MCF 10A (cell line): ENCODE results near the gene INO80D. TPM values are rescaled to one million over a fixed set of nuclear protein-coding genes. Genes with fewer than 3 reads are reported as not detected.

Experiments used
- BruUV-seq: library from RNA; stranded (reverse); fragments of 400-500 nt; replicated peaks from 2 replicates; lab custom pipeline; 2021; lab: Mats Ljungman, UMichigan
- CTCF ChIA-PET: fragments of 300-600 bp; sonication (Branson Sonifier 250); formaldehyde crosslinking; extraction: SDS; loops from one replicate; lab custom pipeline; 2021; ENCODE audit warnings: antibody characterized with exemption, inconsistent platforms; lab: Yijun Ruan, JAX
- POLR2A ChIA-PET: fragments of 300-600, 350-650 bp; sonication (Branson Sonifier 250); formaldehyde crosslinking; extraction: SDS; loops from one replicate; lab custom pipeline; 2020; ENCODE audit warnings: antibody characterized with exemption, inconsistent platforms; lab: Yijun Ruan, JAX
- DNase-seq: peaks from one replicate; pipeline ENCODE4 v3.0.0-alpha.2; 2018; ENCODE audit not compliant: unreplicated experiment
- H3K27ac Mint-ChIP-seq: one replicate; pipeline ENCODE4 v1.8.0; 2022; ENCODE audit warnings: mild to moderate bottlenecking, low read depth, mixed read lengths; ENCODE audit not compliant: unreplicated experiment
- H3K27me3 Mint-ChIP-seq: one replicate; pipeline ENCODE4 v1.8.0; 2022; ENCODE audit warnings: mixed read lengths; ENCODE audit not compliant: insufficient read depth, unreplicated experiment
- H3K36me3 Mint-ChIP-seq: one replicate; pipeline ENCODE4 v1.8.0; 2022; ENCODE audit warnings: mild to moderate bottlenecking, moderate library complexity, mixed read lengths; ENCODE audit not compliant: insufficient read depth, unreplicated experiment
- H3K4me1 Mint-ChIP-seq: one replicate; pipeline ENCODE4 v1.8.0; 2022; ENCODE audit warnings: mixed read lengths; ENCODE audit not compliant: insufficient read depth, unreplicated experiment
- H3K4me3 Mint-ChIP-seq: one replicate; pipeline ENCODE4 v1.8.0; 2022; ENCODE audit warnings: mild to moderate bottlenecking, moderate library complexity, mixed read lengths; ENCODE audit not compliant: unreplicated experiment
- H3K9me3 Mint-ChIP-seq: one replicate; pipeline ENCODE4 v1.8.0; 2022; ENCODE audit warnings: mixed read lengths; ENCODE audit not compliant: unreplicated experiment
- intact Hi-C: fragments of 100-400 bp; cut with micrococcal nuclease; formaldehyde crosslinking; loops from 2 replicates; pipeline ENCODE4 v1.14.1; 2022
- total RNA-seq: library from RNA; stranded (reverse); gene quantifications from 2 replicates; pipeline ENCODE4 v1.2.3, GENCODE V29; 2022
- TF ChIP-seq, protein P1 (sequence below): fragments of 200-600 bp; IDR thresholded peaks from one replicate; pipeline ENCODE4 v1.8.0; 2022; ENCODE audit warnings: antibody characterized with exemption, mild to moderate bottlenecking; ENCODE audit not compliant: unreplicated experiment

Gene INO80D
- total RNA-seq, 1 experiment from 2014 or later, result 21.6 TPM

DNA sequence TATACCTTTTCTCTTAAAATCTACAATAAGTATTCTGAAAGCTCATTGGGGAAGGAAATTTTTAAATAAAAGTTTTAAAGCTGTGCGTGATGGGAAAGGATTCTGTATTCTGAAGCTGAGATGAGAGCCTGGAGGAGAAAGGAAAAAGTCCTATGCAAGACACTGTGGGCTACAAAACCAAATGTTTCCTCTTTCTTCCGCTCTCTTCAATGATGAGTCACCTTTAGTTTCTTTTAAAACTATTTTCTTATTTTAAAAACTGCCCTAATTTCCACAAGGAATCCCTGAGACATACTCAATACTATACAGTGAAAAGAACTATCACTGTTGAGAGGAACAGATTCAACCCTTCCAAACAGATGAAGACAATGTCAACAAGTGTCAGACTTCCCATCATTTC lies 87.4 kb downstream of the INO80D start:
- H3K9me3 Mint-ChIP-seq, result no peaks in the 10 kb centered on the region
- POLR2A ChIA-PET, result interaction anchor here (0.6 to 0.9 kb wide), 3 partner anchors 12 to 90 kb away, joined by 3 to 4 read pairs (median 4); no protein-coding TSS in a partner anchor
- no peak for DNase-seq
- CTCF ChIA-PET, result interaction anchor here (0.6 to 1.2 kb wide), 3 partner anchors 10 to 1362 kb away, joined by 3 to 8 read pairs (median 5); no protein-coding TSS in a partner anchor
- no peak overlapping the region for H3K4me3 Mint-ChIP-seq
- H3K27ac Mint-ChIP-seq, result no peak overlapping the region
- peaks cover 6% of the 10 kb centered on the region for H3K4me1 Mint-ChIP-seq
- TF ChIP-seq, protein P1, sequence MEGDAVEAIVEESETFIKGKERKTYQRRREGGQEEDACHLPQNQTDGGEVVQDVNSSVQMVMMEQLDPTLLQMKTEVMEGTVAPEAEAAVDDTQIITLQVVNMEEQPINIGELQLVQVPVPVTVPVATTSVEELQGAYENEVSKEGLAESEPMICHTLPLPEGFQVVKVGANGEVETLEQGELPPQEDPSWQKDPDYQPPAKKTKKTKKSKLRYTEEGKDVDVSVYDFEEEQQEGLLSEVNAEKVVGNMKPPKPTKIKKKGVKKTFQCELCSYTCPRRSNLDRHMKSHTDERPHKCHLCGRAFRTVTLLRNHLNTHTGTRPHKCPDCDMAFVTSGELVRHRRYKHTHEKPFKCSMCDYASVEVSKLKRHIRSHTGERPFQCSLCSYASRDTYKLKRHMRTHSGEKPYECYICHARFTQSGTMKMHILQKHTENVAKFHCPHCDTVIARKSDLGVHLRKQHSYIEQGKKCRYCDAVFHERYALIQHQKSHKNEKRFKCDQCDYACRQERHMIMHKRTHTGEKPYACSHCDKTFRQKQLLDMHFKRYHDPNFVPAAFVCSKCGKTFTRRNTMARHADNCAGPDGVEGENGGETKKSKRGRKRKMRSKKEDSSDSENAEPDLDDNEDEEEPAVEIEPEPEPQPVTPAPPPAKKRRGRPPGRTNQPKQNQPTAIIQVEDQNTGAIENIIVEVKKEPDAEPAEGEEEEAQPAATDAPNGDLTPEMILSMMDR, result no peak
- H3K36me3 Mint-ChIP-seq, result peaks cover 33% of the 10 kb centered on the region
- BruUV-seq, result no TSS peak
- intact Hi-C loops, result no loop called here
- no peaks in the 10 kb centered on the region for H3K27me3 Mint-ChIP-seq

DNA sequence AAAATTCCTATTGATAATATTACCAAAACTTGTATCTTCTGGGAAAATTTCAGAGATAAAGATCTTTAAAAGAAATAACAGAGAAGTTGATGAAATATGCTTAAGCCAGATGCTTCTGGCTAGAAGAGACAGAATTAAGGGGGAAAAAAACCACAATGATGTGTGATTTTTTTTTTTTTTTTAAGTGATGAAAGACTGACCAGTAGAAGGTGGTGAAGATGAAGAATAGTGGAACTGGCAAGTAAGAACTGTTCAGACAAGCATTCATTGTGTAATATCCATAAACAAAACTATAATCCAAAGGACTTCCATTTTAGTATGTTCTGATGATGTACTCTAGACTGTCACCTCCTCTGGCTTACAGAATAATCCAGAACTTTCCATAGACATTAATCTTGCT lies 89.8 kb downstream of the INO80D start:
- Mint-ChIP-seq H3K4me1 (peaks cover 6% of the 10 kb centered on the region), H3K9me3 (no peaks in the 10 kb centered on the region), H3K27ac (no peak overlapping the region), H3K27me3 (no peaks in the 10 kb centered on the region), H3K4me3 (no peak overlapping the region), H3K36me3 (peaks cover 46% of the 10 kb centered on the region)
- intact Hi-C loops, result no loop called here
- no peak for DNase-seq
- BruUV-seq, result no TSS peak
- ChIA-PET POLR2A (interaction anchor here (1.0 kb wide), 1 partner anchor 87 kb away, joined by 4 read pairs; no protein-coding TSS in a partner anchor), CTCF (interaction anchor here (0.6 to 1.1 kb wide), 4 partner anchors 12 to 752 kb away, joined by 3 to 4 read pairs (median 3); no protein-coding TSS in a partner anchor)
- TF ChIP-seq, protein P1, result no peak

DNA sequence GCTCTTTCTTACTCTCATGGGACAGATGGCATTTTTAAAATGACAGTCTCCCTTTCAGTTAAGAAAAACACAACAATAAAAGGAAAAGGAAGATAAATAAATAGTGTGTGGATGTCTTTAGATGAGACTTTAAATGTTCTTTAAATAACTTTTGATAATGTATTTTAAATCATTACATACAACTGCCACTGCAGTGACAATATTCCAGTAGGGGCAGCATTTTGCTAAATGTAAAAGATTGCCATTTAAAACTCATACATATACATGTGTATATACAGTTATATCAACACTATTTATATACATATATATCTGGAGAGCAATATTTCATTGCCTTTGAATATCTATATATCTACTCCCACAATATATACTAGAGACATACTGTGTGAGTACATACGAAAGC lies 90.7 kb downstream of the INO80D start:
- intact Hi-C loops, result no loop called here
- ChIA-PET CTCF (interaction anchor here (0.6 to 0.8 kb wide), 3 partner anchors 36 to 751 kb away, joined by 3 to 4 read pairs (median 3); no protein-coding TSS in a partner anchor), POLR2A (interaction anchor here (0.5 to 1.1 kb wide), 2 partner anchors 11 to 91 kb away, joined by 3 read pairs; partner anchors contain the start of gene INO80D)
- peaks cover 6% of the 10 kb centered on the region for H3K4me1 Mint-ChIP-seq
- peaks cover 46% of the 10 kb centered on the region for H3K36me3 Mint-ChIP-seq
- no peaks in the 10 kb centered on the region for H3K27me3 Mint-ChIP-seq
- TF ChIP-seq, protein P1, result no peak
- H3K9me3 Mint-ChIP-seq, result no peaks in the 10 kb centered on the region
- no peak for DNase-seq
- no peak overlapping the region for H3K4me3 Mint-ChIP-seq
- no TSS peak for BruUV-seq
- no peak overlapping the region for H3K27ac Mint-ChIP-seq

DNA sequence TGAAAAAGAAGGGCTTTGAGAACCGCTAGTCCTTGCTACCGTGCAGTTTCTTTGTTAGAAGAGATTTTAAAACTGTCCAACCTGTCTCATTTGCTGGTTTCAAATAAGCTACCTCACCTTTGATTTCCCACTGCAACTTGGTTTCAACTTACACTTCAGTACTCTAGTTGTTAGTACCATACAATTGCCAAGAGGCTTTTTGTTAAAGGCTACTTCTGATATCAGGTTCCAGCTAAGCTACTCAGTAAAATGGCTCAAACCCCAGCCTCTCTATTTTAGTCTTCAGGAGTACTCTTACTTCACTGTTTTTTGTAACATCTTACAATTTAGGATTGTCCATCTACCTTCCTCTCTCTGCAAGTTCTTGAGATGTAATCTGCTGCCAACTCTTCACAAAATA lies 91.6 kb downstream of the INO80D start:
- POLR2A ChIA-PET, result interaction anchor here (1.1 kb wide), 1 partner anchor 10 kb away, joined by 3 read pairs; no protein-coding TSS in a partner anchor
- H3K9me3 Mint-ChIP-seq, result no peaks in the 10 kb centered on the region

More for the DNA sequence above, 91.6 kb downstream of the INO80D start:
- intact Hi-C loops, result no loop called here
- DNase-seq, result no peak
- BruUV-seq, result no TSS peak
- H3K27ac Mint-ChIP-seq, result no peak overlapping the region
- peaks cover 43% of the 10 kb centered on the region for H3K36me3 Mint-ChIP-seq
- no peaks in the 10 kb centered on the region for H3K27me3 Mint-ChIP-seq
- peaks cover 6% of the 10 kb centered on the region for H3K4me1 Mint-ChIP-seq
- CTCF ChIA-PET, result interaction anchor here (0.6 kb wide), 1 partner anchor 194 kb away, joined by 3 read pairs; no protein-coding TSS in a partner anchor
- TF ChIP-seq, protein P1, result no peak
- H3K4me3 Mint-ChIP-seq, result no peak overlapping the region
